Kidney epithelial cell (primary cell): ENCODE measurements around the gene COX7C. TPM values are rescaled to one million over a fixed set of nuclear protein-coding genes. Genes with fewer than 3 reads are reported as not detected.
A peak's percentile ranks its signal among the peaks of the same experiment; 100 is the strongest.
"Not testable (repeated sequence)": the region's sequence is repeated elsewhere in the genome, so short reads cannot be mapped to it uniquely, and the experiment has no call there.

Source experiments
- DNase-seq: peaks from one replicate; pipeline ENCODE4 v3.0.0-alpha.2; 2010; ENCODE audit warnings: low read depth
- H3K27me3 ChIP-seq: 2 replicates; pipeline ENCODE4 v1.6.0; 2011; ENCODE audit warnings: low read length; ENCODE audit not compliant: control insufficient read depth, insufficient read depth
- H3K36me3 ChIP-seq: 2 replicates; pipeline ENCODE4 v1.5.1; 2011; ENCODE audit warnings: low read length; ENCODE audit not compliant: control insufficient read depth, insufficient read depth
- H3K4me3 ChIP-seq: 2 replicates; pipeline ENCODE4 v1.5.1; 2011; ENCODE audit warnings: low read depth, mild to moderate bottlenecking, control low read depth, low read length
- CTCF ChIP-seq: IDR thresholded peaks from 2 replicates; pipeline ENCODE4 v1.5.1; 2011; ENCODE audit warnings: mild to moderate bottlenecking, moderate library complexity, low read length, control low read depth, inconsistent platforms; ENCODE audit not compliant: insufficient read depth, poor library complexity, severe bottlenecking
- total RNA-seq: library from RNA; depleted of rRNA; stranded (reverse); fragments of >200 nt; gene quantifications from 2 replicates; pipeline ENCODE4 v1.2.3, GENCODE V29; 2015

The COX7C gene
- 384 and 420 TPM in 2 replicates for total RNA-seq

GRCh38 chr5:86617756-86618576 lies at the start of gene COX7C:
TSS of gene COX7C (plus strand) at chr5:86617941. CDS start at chr5:86618056, 115 bp downstream.
- peak; percentile 94 for DNase-seq
- H3K27me3 ChIP-seq = no peaks in the 10 kb centered on the region
- TF ChIP-seq CTCF = no peak
- no peaks in the 10 kb centered on the region for H3K36me3 ChIP-seq
- H3K4me3 ChIP-seq = peak within 1 kb of the TSS; percentile 94

- H3K4me3 ChIP-seq, H3K27me3 ChIP-seq, H3K36me3 ChIP-seq, DNase-seq: not testable (repeated sequence)
Observed at GRCh38 chr5:86569522-86570426, 48.0 kb upstream of the COX7C start.

GRCh38 chr5:86570427-86571083 lies 47.2 kb upstream of the COX7C start:
- TF ChIP-seq CTCF = no peak
- Histone ChIP-seq H3K4me3 (no peak overlapping the region), H3K36me3 (no peaks in the 10 kb centered on the region), H3K27me3 (no peaks in the 10 kb centered on the region)
- DNase-seq = no peak

GRCh38 chr5:86571109-86571508 lies 46.6 kb upstream of the COX7C start:
- not testable (repeated sequence) for DNase-seq, H3K27me3 ChIP-seq, H3K4me3 ChIP-seq, H3K36me3 ChIP-seq

- no peaks in the 10 kb centered on the region for H3K27me3 ChIP-seq
- no peak for TF ChIP-seq CTCF
- DNase-seq = no peak
- no peaks in the 10 kb centered on the region for H3K36me3 ChIP-seq
- no peak overlapping the region for H3K4me3 ChIP-seq
Observed at GRCh38 chr5:86572825-86573517, 44.8 kb upstream of the COX7C start.

- Histone ChIP-seq H3K27me3 (no peaks in the 10 kb centered on the region), H3K4me3 (no peak overlapping the region), H3K36me3 (no peaks in the 10 kb centered on the region)
- no peak for DNase-seq
- TF ChIP-seq CTCF = no peak
Observed at GRCh38 chr5:86579502-86579901, 38.2 kb upstream of the COX7C start.
